Epidermal melanocyte (primary cell): ENCODE results near the gene USF1.

Source experiments
- DNase-seq: peaks from one replicate; pipeline ENCODE4 v3.0.0; 2011; ENCODE audit warnings: low spot score; ENCODE audit not compliant: insufficient read length

Gene USF1

GRCh38 chr1:161045736-161046604 is at the start of gene USF1:
TSS of gene USF1 (minus strand) at chr1:161045977. CDS start at chr1:161043275, 2,702 bp downstream.
- DNase-seq: peak; percentile 98

- DNase-seq: no peak
Measured at GRCh38 chr1:161095230-161095629, 49.5 kb upstream of the USF1 start.

- DNase-seq: no peak
Measured at GRCh38 chr1:161094481-161094880, 48.7 kb upstream of the USF1 start.

GRCh38 chr1:161092621-161093028 is 46.8 kb upstream of the USF1 start:
- DNase-seq: no peak

GRCh38 chr1:161091796-161092507 is 46.2 kb upstream of the USF1 start:
- DNase-seq: no peak

- DNase-seq: no peak
Measured at GRCh38 chr1:161091093-161091492, 45.3 kb upstream of the USF1 start.

GRCh38 chr1:161090617-161091016 is 44.8 kb upstream of the USF1 start:
- no peak for DNase-seq

GRCh38 chr1:161089938-161090337 is 44.2 kb upstream of the USF1 start:
- no peak for DNase-seq

- DNase-seq: no peak
Measured at GRCh38 chr1:161089251-161089924, 43.6 kb upstream of the USF1 start, which contains the start of gene NECTIN4. TSS of gene NECTIN4 (minus strand) at chr1:161089558. CDS start at chr1:161089296, 262 bp downstream.

- no peak for DNase-seq
Measured at GRCh38 chr1:161088587-161089110, 42.9 kb upstream of the USF1 start.

GRCh38 chr1:161086457-161086856 is 40.7 kb upstream of the USF1 start:
- no peak for DNase-seq

- DNase-seq: no peak
Measured at GRCh38 chr1:161085165-161085564, 39.4 kb upstream of the USF1 start.

- DNase-seq: no peak
Measured at GRCh38 chr1:161084597-161084988, 38.8 kb upstream of the USF1 start.

GRCh38 chr1:161083748-161084596 is 38.2 kb upstream of the USF1 start:
- no peak for DNase-seq

GRCh38 chr1:161082996-161083747 is 37.4 kb upstream of the USF1 start:
- no peak for DNase-seq

- no peak for DNase-seq
Measured at GRCh38 chr1:161082483-161082882, 36.7 kb upstream of the USF1 start.

GRCh38 chr1:161081519-161081918 is 35.7 kb upstream of the USF1 start:
- DNase-seq: no peak

- DNase-seq: no peak
Measured at GRCh38 chr1:161080441-161081405, 34.9 kb upstream of the USF1 start.
